Measurements from ENCODE around the gene ALG9.

DNA sequence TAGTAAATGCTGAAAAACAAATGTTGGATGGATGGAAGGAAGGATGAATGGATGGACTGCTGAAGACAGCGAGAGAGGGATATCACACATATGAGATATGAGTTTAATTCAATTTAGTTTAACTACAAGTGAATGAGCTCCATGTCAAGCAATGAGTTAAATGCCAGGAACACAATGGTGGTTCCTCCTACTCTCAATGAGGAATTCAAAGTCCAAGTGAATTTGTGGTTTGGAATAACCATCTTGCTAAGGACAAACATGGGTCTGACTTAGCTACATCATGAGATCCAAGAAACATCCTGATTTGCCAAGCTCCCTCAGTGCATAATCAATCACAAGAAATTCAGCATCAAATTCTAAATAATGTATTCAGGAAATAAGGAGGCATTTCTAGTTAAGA, 79.1 kb downstream of the ALG9 start:
- TF ChIP-seq CTCF (conservative IDR thresholded peaks at IDR 0.05; ENCODE audit: low read length) (no peak), EZH2phosphoT487 (IDR thresholded peaks at IDR 0.05; ENCODE audit: borderline replicate concordance) (no peak)
